NAMALWA (cell line): ENCODE data around the gene ICAM2.
A peak's percentile ranks its signal among the peaks of the same experiment; 100 is the strongest.

Experiments used
- DNase-seq: peaks from one replicate; pipeline ENCODE4 v3.0.0-alpha.2; 2015; ENCODE audit warnings: low spot score

The ICAM2 gene

GRCh38 chr17:64020056-64020766, at the start of gene ICAM2:
ICAM2 (minus strand) TSS chr17:64020633; CDS start chr17:64006691, 13,942 bp downstream.
- peak; percentile 92 for DNase-seq

GRCh38 chr17:64070213-64070612, 49.8 kb upstream of the ICAM2 start:
- DNase-seq, result no peak

- no peak for DNase-seq
Measured at GRCh38 chr17:64069143-64069542, 48.7 kb upstream of the ICAM2 start.

GRCh38 chr17:64067657-64068056, 47.2 kb upstream of the ICAM2 start:
- no peak for DNase-seq

GRCh38 chr17:64066716-64067115, 46.3 kb upstream of the ICAM2 start:
- DNase-seq, result no peak

- DNase-seq, result no peak
Measured at GRCh38 chr17:64065161-64065560, 44.7 kb upstream of the ICAM2 start.

GRCh38 chr17:64064331-64064730, 43.9 kb upstream of the ICAM2 start:
- no peak for DNase-seq

- no peak for DNase-seq
Measured at GRCh38 chr17:64063766-64064224, 43.4 kb upstream of the ICAM2 start.

- peak; percentile 47 for DNase-seq
Measured at GRCh38 chr17:64063088-64063487, 42.7 kb upstream of the ICAM2 start.

GRCh38 chr17:64061178-64061898, 40.9 kb upstream of the ICAM2 start:
- no peak for DNase-seq

- no peak for DNase-seq
Measured at GRCh38 chr17:64060331-64060730, 39.9 kb upstream of the ICAM2 start.

GRCh38 chr17:64059756-64060155, 39.3 kb upstream of the ICAM2 start:
- DNase-seq, result no peak

- peak; percentile 74 for DNase-seq
Measured at GRCh38 chr17:64058621-64059020, 38.2 kb upstream of the ICAM2 start.

- DNase-seq, result peak; percentile 20
Measured at GRCh38 chr17:64057701-64058263, 37.3 kb upstream of the ICAM2 start.

GRCh38 chr17:64056269-64057005, 36.0 kb upstream of the ICAM2 start:
- peak; percentile 69 for DNase-seq

- no peak for DNase-seq
Measured at GRCh38 chr17:64055183-64056142, 35.0 kb upstream of the ICAM2 start.

GRCh38 chr17:64054304-64054703, 33.9 kb upstream of the ICAM2 start:
- DNase-seq, result no peak

- no peak for DNase-seq
Measured at GRCh38 chr17:64053101-64053500, 32.7 kb upstream of the ICAM2 start.

- no peak for DNase-seq
Measured at GRCh38 chr17:64051153-64051552, 30.7 kb upstream of the ICAM2 start.

- no peak for DNase-seq
Measured at GRCh38 chr17:64048805-64049204, 28.4 kb upstream of the ICAM2 start.

- DNase-seq, result no peak
Measured at GRCh38 chr17:64045176-64045575, 24.7 kb upstream of the ICAM2 start.
